GM21390 (cell line): ENCODE data around the gene ATP5PO.
A peak's percentile ranks its signal among the peaks of the same experiment; 100 is the strongest.

ENCODE experiments used
- ATAC-seq: cut with Tn5 transposase; IDR thresholded peaks from one replicate; pipeline ENCODE4 v1.9.1; 2021; ENCODE audit not compliant: unreplicated experiment

The ATP5PO gene, protein sequence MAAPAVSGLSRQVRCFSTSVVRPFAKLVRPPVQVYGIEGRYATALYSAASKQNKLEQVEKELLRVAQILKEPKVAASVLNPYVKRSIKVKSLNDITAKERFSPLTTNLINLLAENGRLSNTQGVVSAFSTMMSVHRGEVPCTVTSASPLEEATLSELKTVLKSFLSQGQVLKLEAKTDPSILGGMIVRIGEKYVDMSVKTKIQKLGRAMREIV

DNA sequence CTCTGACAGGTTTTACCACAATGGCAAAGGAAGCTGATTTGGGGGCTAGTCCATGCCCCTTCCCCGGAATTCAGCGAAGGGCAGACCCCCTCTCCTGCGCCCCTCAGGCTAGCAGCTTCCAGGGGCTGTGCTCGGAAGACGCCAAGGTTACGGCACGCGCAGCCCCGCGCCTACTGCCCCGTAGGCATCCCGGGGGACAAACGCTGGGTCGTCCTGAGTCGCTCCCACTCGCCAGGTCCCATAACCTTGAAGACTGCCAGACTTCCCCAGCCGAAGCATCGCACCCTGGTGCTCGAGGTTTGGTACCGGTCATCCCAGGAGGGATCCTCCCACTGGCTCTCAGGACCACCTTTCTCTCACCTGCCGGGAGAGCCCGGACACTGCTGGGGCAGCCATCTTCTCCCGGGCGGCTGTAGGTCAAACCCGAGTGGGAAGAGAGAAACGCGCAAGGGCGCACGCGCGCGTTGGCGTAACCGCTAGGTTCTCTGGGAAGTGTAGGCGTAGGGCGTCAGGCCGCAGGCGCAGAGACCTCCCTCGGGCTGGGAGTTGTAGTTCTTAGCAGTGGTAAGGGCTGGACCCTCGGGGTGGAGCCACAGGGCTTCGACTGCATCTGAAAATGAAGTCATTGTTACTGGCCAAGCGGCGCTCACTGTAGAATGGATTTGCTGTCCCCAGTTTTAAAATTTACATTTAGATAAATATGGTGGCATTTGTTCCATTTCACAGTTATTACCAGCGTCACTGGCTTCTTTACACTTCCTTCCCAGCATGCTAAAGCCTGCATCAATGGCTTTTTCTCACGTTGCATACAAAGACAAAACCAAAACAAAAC, at the start of gene ATP5PO:
ATP5PO (minus strand) TSS at position 437 of the 832 bp plus-strand sequence; CDS start at position 396, 41 bp downstream.
- peak; percentile 98 for ATAC-seq

DNA sequence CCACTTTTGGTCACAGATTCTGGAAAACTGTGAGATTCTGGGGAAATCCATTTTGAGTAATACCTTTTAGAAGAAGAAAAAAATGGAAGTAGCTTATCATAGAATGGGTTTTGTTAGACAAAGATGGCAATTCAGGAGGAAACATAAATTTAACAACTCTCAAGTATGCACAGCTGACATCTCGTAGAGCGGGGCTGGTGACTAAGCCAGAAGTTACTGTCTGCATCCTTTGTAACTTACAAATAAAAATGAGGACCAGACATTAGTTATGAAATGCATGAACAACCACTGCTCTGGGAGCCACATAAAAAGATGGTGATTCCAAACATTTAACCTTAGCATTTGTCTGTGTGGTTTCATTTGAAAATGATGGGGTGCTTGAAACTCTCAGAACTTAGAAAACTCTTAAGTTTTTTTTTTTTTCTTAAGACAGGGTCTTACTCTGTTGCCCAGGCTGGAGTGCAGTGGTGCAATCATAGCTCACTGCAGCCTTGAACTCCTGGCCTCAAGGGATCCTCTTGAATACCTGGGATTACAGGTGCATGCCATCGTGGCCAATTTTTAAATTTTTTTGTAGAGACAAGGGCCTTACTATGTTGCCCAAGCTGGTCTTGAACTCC, 49.2 kb upstream of the ATP5PO start:
- no peak for ATAC-seq

DNA sequence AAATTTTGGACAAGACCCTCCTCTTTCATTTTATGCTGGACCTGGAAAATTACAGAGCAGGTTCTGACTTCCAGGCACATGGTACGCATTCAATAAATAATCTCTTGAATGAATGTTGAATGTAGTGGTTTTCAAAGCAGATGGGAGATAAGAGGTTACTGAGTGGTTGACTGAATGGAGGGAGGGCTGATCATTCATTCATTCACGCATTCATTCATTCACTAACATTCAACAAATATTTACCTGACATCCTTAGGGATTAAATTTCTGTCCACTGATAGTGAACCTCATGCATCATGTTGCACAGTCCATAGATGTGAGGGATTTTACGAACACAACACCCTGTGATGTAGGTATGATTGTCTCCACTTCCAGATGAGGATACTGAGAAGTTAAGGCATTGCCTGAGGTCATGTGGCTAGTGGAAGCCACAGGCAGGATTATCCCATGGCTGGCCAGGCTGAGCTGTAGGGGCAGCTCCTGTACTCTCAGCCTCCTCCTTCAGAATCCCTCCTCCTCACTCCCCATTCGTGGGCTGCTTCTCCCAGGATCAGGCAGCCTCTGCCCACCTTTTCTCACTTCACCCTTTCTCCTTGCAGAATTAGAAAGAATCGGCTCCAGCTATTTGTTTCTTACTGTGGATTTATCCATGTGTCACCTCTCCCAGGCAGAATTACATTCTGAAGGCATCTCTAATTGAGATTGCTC, 48.4 kb upstream of the ATP5PO start:
- ATAC-seq, result no peak

DNA sequence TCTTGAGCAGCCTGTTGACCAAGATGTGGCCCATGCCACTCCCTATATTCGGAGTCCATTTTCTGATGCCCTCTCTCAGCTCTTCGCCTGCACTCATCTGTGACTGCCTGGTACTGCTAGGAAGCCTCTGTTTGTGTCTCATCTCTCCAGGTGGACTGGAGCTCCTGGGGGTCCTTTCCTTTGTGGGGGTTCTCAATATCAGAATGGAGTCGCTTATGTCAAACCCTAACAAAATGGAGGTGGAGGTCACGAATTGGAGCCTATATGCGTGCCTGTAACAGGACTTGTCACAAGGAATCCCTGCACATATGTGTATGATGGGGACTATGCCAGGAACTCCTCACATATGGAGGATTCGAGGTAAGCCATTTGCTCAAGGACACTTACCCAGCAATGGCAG, 46.7 kb upstream of the ATP5PO start:
- ATAC-seq, result no peak

DNA sequence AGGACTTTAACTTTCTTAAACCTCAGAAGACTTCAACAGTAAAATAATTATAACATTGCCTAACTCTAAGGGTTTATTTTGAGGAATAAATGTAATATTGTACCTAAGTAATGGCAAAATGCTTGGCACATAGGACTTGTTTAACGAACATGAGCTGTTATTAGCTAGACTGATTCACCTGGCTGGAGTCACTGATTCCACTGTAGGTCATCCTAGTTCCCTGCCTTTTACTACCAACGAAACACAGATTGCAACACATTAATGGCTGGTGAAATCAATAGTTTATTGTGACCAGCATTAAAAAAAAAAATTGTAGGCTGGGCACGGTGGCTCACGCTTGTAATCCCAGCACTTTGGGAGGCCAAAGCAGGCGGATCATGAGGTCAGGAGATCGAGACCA, 45.5 kb upstream of the ATP5PO start:
- no peak for ATAC-seq

DNA sequence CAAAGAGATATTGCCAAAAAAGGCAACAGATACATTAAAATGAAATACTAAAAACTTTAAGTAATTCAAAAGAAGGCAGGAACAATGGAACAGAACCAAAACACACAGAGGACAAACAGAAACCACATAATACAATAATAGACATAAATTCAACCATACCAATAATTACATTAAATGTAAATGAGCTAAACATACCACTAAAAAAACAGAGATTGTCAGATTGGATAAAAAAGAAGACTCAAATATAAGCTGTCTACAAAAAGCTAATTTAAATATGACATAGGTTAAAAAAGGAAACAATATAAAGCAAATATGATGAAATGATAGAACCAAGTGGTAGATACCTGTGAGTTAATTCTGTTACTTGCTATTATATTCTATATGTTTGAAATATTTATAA, 44.1 kb upstream of the ATP5PO start:
- no peak for ATAC-seq

DNA sequence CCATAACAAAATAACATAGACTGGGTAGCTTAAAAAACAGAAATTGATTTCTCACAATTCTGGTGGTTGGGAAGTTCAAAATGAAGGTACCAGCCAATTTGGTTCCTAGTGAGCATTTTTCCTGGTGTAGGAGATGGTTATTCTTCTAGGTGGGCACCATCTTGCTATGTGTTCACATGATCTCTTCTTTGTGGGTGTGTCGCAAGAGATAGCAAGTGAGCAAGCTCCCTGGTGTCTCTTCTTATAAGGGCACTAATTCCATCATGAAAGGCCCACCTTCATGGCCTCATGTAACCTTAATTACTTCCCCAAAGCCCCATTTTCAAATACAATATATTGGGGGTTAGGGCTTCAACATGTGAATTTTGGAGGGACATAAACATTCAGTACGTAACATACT, 38.8 kb upstream of the ATP5PO start:
- no peak for ATAC-seq

DNA sequence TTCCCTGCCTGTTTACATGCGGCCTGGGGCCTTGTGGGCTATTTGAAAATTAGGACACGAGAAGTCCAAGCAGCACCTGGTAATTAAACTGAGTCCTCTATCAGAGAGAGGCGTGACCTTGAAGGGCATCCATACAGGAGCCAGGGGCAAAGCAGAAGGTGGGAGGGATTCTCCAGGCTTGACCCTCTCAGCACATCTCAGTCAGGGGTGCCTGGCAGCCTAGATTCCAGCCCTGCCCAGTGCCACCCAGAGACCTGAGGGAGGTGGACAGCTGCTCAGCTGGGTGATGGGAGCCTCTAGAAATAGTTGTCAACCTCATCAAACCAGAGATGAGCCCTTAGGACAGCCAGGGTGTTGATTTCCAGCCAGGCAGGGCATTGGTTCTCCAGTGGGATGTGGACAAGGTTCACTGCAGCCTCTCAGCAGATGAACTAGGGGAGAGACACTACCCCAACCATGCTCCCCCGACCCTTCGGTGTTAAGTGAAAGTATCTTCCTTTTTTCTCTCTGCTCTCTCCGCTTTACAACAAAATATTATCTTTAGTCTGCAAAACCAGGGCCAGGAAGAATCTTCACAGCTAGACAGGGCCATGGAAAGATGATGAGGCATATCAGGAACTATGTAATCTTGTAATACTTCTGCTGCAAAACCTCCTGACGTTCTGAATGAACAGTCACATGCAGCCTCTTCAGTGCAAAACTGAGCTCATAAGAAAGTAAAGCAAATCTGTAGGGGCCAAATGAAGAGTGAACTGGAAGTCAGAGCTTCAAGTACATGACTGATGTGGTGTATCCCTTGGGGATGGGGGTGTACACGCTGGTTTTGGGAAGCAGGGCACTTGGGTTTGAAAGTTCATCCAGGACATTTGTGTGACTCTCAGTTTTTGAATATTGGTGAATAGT, 35.9 kb upstream of the ATP5PO start:
- no peak for ATAC-seq

DNA sequence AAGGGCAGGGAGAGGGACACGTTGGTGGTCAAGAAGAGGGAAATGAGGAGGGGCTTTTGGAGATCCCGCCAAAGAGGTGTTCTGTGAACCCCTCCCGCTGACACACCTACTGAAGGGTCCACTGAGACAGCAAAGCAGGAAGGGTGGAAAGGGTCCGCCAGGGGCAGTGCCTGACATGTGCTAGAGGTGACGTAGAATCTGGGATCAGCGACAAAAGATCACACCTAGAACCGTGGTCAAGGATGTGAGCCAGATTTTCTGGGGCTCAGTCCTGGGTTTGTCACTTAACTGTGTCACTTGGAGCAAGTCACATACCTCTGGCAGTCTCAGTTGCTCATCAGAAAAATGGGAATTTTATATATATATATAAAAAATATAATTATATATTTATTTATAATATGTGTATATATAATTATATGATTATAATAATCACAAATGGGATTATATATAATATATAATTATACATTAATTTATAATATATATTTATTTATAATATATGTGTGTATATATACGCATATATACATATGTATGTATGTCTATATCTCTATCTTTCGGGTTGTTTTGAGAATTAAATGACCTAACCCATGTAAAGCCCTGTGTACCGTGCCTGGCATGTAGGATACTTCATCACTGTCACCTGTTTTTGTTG, 35.0 kb upstream of the ATP5PO start:
- ATAC-seq, result no peak

DNA sequence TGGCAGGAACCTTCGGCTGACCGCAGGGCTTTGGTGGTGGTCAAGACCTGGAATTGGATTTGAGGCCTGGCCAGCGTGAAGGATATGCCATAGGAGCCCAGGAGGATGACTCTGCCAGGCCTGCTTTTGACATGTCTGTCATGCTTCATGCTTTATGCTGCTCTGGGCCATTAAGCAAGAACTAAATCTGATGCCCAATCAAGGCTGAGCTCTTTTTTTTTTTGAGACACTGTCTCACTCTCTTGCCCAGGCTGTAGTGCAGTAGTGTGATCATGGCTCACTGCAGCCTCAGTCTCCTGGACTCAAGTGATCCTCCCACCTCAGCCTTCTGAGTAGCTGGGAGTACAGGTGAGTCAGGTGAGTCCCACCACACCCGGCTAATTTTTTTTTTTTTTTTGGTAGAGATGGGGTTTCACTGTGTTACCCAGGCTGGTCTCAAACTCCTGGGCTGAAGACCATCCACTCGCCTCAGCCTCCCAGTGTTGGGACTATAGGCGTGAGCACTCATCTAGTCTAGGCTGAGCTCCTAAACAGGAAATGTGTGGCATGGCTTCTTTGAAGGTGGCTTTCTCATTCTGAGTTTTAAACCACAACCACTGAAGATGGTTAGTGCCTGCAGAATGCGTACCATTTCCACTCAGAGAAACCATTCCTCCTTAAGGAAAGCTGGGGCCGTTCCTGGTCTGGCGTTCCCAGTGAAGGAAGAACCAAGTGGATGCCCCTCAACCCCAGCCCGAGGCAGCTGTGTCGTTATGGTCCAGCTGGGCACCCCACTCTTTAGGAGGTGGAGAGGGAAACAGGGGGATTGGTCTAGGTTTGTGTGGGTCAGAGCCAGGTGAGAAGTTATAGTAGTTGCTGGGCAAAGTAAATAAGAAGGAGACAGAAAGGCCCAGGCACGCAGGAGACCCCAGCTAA, 34.2 kb upstream of the ATP5PO start:
- ATAC-seq, result no peak

DNA sequence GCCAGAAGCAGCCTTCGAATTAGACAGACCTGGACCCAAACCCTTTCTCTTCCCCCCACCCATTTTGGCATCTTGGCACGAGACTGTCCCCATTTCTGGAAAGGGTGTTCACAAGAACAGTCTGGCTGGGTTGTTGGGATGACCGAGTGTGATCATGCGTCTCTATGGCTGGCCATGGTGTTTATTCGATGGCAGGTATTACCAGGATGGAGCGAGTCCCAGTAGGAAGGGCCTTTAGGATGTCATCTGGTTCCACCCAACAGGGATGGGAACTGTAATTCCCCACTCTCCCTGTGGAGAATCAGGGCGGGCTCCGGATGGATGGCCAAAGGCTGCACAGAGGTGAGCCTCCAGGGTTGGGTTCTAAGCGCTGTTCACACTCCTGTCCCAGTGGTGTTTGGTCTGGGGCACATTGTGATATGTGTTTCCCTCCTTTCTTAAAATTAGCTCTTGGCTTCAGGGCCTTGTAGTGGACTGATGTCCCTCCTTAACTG, 33.4 kb upstream of the ATP5PO start:
- no peak for ATAC-seq

DNA sequence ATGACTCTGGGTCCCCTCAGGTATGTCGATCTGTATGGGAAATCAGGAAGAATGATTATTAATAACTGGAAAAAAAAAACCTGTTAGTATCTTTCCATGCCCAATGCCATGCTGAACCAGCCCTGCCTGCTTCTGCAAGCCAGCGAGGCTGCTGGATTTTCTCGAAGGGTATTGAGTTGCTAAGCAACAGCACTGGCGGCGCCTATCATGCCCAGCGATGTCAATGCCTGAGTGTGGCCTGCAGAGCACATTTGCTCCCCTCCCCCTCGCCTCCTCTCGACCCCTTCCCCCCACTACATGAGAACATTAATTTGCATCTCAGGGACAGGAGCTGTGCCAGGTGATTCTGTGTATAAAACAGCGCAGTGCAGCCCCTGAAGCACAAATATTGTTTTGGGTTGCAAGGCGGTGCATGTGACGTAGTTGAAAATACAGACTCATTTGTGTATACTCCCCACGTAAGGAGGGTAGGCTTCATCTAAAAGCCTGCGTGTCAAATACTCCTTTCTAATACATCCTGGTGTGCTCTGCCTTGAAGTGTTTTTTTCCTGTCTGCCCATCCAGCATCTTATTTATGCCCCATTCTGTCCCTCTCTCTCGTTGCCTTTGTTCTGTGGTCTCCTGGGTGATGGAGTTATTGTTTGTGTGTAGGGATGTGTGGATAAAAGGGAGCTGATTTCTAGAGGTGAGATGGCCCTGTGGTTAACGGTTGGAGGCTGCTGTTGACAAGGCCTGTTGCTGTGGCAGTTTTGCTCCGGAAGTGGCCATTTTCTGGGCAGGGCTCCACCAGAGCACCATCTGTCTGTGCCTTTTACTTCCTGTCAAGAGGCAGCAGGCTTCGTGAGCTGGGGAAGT, 32.7 kb upstream of the ATP5PO start:
- peak; percentile 47 for ATAC-seq

DNA sequence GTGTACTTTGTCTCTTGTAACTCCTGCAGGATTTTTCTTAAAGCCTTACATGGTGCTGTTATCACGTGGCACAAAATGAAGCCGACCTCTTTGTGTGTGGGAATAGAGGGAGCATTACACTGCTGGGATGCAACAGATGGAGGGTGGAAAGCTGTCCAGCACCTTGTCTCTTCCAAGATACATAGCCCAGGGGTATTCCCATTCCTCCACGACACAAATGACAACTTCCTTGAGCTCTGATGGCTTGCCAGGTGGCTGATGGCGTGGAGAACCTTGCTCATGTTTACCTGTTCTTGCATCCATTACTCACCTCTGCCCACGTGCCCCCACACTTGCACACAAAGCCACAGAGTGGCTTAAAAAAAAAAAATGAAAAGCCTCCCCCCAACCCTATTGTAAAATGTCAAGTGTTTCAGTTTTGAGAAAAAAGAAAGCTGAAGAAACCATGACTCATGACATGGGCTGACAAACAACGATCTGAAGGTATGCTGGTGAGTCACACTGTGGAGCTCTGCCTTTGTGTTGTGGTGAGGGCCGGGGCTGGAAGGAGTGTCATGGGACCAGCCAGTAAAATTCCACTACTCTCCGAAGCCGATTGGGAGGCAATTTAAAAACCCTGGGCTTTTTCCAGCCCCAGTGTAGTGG, 32.0 kb upstream of the ATP5PO start:
- ATAC-seq, result peak; percentile 58

DNA sequence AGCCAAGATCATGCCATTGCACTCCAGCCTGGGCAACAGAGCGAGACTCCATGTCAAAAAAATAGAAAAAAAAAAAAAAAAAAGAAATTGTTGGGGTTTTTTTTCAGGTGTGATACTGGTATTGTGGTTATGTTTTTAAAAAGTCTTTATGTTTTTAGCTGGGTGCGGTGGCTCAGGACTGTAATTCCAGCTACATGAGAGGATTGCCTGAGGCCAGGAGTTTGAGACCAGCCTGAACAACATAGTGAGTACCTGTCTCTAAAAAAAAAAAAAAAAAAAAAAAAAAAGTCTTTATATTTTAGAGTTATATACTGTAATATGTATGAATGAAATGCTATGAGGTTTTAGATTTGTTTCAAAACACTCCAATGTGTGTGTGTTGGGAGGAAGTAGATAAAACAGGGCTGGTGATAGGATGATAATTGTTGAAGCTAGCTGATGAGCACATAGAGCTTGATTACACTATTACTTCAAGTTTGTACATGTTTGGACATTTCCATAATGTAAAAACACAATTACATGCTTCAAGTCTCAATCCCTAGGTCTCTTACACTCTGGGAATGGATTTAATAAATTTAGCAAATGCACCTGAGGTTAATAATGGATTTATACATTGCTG, 30.2 kb upstream of the ATP5PO start:
- ATAC-seq, result no peak

DNA sequence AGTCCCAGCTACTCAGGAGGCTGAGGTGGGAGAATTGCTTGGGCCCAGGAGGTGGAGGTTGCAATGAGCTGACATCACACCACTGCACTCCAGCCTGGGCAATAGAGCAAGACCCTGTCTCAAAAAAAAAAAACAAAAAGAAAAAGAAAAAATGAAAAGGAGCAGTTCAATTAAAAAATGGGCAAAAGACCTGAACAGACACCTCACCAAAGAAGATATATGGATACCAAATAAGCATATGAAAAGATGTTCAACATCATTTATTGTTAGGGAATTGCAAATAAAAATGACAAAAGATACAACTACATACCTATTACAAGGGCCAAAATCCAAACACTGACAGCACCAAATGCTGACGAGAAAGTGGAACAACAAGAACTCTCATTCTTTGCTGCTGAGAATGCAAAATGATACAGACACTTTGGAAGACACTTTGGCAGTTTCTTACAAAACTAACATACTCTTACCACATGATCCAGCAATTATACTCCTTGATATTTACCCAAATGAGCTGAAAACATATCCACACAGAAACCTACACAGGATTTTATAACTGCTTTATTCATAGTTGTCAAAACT, 28.7 kb upstream of the ATP5PO start:
- no peak for ATAC-seq

DNA sequence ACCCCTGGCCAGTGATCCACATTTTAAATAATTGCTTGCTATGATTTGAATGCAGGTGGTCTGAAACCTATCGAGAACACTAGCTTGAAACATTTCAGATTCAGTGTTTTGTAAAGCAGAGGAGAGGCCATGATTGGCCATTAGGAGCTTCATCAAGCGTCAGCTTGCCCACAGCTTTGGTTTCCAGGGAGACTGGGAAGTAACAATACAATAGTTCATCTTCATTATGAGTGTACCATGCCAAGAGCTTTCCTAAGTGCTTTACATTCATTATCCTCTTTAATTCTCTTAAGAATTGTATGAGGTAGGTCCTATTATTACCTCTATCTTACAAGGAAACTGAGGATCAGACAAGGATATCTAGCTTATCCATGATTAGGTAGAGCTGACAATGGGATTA, 27.7 kb upstream of the ATP5PO start:
- ATAC-seq, result no peak

DNA sequence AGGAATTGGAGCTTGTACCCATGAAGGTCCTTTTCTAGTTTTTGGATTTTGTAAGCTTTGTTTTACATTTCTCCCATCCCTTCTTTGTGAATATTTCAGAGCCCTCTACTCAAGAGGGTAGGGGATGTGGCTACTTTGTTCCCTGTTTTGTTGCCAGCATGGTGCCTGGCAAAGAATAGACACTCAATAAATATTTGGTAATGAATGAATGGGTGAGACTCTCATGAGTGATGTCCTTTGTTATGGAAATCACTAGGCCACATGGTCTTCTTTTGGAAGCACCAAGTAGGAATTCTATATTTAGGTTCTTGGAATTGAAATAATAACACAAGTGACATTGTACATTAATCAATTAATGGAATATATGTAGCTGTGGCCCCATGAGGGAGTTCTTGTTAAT, 26.8 kb upstream of the ATP5PO start:
- ATAC-seq, result no peak
